Left ventricle myocardium superior (tissue), 1 donor: ENCODE data around the gene CMTR1. TPM values are rescaled to one million over a fixed set of nuclear protein-coding genes. Genes with fewer than 3 reads are reported as not detected.

ENCODE experiments used
- ATAC-seq: fragments of 200-7000 bp; cut with Tn5 transposase; one replicate; pipeline ENCODE4 v1.9.1; 2020; ENCODE audit warnings: mild to moderate bottlenecking, moderate library complexity
- DNase-seq: peaks from one replicate; pipeline ENCODE4 v3.0.0-alpha.2; 2020
- intact Hi-C: fragments of 100-400 bp; cut with micrococcal nuclease; formaldehyde crosslinking; loops from one replicate; pipeline ENCODE4 v1.11.0; 2022
- total RNA-seq: library from RNA; stranded (reverse); fragmentation: NEBNext Ultra II Directional; extraction: Animal tissue kit (Norgen Biotek cat#: 25700); gene quantifications from one replicate; pipeline ENCODE4 v1.2.1, GENCODE V29; 2021
- donor health status: DM: no; HTN: yes; CAD: no; lungs with severe emphysema.

Gene CMTR1
- total RNA-seq, 1 donor from 2014 or later = 30.0 TPM

DNA sequence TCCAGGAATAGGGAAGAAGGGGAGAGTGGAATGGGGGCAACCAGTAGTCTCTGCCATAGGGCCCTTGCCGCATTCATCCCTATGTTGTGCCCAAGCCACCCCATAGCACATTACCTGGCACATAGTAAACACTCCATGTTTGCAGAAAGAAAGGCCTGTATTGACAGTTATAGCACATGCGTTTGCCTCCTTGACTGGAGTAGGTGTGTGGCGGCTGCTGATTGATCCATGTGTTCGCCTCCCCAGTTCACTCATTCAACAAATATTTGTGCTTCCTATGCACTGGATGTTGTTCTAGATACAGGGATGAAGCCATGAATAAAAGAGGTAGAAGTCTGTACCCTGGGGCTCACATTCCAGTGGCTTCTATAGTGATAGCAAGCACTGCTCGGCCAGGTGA is 86.4 kb downstream of the CMTR1 start:
- intact Hi-C loops = no loop called here
- no peak for ATAC-seq
- no peak for DNase-seq

DNA sequence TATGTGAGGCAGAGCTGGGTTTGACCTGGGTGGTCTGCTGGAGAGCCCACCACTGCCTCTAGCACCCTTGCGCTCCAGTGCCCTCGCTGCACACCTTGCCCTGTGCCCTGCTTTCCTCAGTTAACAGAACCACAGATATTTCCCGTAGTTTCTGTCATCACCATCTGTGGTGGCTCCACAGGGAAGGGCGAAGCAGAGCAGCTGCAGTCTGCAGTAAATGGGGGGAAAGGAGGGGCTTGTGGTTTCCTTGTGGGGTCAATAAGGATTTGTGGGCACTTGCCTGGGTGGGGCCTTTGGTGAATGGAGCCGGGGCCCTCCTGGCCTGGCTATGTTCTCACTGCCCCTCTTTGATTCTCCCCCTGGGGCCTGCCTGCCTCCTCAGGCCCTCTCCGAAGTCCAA is 87.9 kb downstream of the CMTR1 start:
- no peak for DNase-seq
- no peak for ATAC-seq
- intact Hi-C loops = no loop called here

DNA sequence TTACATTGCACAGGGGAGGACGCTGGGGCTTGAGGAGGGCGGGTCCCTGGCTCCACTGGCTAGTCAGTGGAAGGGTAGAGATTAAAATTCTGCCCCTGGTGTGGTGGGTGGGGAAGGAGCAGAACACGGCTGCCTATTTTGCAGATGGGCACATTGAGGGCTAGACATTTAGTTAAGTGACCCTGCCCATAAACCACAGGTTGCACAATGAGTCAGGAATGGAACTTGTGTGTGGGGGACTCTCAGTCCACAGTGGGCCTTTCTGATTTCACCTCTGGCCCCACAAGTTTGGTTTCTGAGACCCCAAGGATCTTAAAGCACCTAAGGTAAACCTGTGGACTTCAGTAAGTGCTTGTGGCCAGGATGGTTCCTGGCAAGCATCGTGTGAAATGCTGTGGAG is 88.7 kb downstream of the CMTR1 start:
- intact Hi-C loops = no loop called here
- DNase-seq = no peak
- no peak for ATAC-seq

DNA sequence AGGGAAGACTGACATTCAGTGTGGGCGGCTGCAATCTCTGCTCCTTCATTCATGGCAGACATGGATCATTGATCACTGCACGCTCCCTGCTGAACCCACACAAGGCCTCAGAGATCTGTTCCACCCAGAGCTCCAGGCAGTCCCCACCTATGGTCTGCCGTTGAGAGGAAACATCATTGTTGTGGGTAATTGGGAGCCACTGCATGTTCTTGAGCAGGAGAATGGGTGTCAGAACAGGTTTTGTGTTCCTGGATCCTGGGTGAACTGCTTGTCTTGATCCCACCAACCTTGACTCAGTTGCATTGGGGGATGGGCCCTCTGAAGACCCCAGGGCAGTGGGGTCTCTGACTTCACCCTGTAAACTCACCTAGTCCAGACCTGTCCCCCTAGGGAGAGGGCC is 89.8 kb downstream of the CMTR1 start:
- DNase-seq (no peak), ATAC-seq (no peak)
- intact Hi-C loops = no loop called here

DNA sequence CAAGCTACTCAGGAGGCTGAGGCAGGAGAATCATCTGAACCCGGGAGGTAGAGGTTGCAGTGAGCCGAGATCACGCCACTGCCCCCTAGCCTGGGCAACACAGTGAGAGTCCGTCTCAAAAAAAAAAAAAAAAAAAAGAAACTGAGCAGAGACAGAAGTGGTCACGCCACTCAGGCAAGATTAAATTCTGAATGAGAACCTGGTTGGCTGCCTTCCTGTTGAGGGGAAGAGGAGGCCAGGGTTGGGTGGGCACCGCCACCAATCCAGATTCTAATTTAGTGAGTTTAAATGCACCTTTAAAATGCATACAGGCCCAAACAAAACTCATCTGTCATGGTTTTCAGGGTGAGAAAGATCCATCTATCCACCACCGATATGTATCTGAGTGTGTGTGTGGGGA is 90.4 kb downstream of the CMTR1 start:
- DNase-seq (no peak), ATAC-seq (no peak)
- intact Hi-C loops = no loop called here

- ATAC-seq (no peak), DNase-seq (no peak)
- intact Hi-C loops = no loop called here
These were observed 91.3 kb downstream of the CMTR1 start for GRCh38 chr6:37524025-37524969.

GRCh38 chr6:37524970-37525318 is 91.9 kb downstream of the CMTR1 start:
- no peak for ATAC-seq
- intact Hi-C loops = no loop called here
- no peak for DNase-seq

DNA sequence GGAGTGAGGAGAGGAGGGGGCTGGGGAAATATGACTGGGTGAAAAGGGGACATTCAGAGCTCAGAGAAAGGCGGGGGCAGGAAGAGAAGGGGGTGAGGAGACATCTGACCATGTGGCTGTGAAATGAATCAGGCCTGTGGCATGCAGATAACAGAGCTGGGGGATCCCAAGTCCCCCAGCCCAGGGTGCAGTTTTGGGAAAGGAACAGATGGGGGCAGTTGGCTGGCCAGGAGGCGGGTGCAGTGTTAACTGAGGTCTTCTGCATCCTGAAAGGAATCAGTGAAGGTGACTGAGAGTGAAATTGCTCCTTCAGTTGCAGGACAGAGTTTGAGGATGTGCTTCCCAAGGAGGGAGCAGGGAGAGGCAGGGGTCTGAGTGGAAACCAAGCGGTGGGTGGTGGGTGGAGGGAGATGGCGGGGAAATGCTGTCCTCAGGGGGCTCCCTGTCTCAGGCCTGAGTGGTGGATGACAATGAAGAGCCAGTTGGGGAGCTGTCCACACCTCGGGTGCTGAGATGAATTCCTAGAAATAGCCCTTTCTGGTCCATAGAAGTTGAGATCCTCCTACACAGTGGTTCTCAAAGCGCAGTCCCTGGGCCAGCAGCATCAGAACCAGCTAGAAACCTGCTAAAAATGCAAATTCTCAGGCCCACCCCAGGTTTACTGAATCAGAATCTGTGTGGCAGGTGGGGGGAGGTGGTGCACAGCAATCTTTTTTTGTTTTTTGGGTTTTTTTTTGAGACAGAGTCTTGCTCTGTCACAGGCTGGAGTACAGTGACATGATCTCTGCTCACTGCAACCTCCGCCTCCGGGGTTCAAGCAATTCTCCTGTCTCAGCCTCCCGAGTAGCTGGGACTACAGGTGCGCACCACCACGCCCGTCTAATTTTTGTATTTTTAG is 92.7 kb downstream of the CMTR1 start:
- ATAC-seq = no peak
- intact Hi-C loops = no loop called here
- DNase-seq = no peak

DNA sequence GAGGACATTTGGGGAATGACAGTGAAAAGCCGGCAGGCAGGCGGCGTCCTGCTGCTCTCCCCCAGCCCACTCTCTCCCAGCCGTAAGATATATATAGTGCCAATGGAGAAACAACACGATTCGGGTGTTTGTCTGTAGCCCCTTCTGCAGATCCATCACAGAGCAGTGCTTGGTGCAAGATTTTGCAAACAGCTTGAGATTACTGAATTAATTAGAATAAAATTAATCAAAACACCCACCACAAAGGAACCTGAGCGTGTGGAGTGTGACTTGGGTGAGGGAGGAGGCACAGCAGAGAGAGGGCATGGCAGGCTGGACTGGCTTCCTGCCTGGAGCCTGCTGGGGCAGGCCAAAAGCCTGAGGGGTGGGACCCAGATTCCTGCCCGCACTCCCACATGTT is 95.5 kb downstream of the CMTR1 start:
- ATAC-seq (no peak), DNase-seq (no peak)

GRCh38 chr6:37530297-37530696 is 97.3 kb downstream of the CMTR1 start:
- ATAC-seq (no peak), DNase-seq (no peak)
- intact Hi-C loops = no loop called here

More for the DNA sequence above, 95.5 kb downstream of the CMTR1 start:
- intact Hi-C loops = no loop called here

DNA sequence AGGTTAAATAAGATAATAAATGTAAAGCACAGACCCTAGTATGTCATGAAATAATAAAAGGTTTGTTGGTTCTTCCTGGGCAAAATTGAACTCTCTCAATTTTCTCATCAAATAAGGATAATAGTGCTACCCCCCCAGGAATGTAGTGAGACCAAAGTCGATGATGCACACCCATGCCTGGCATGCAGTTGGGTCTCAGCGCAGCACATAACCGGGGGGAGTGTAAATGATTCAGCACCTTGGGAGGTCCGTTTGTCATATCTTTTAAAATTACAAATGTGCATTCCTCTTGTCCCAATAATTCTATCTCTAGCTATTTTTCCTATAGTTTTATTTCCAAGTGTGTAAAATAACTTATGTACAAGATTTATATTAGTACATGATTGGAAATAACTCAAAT is 98.0 kb downstream of the CMTR1 start:
- DNase-seq (no peak), ATAC-seq (no peak)
- intact Hi-C loops = no loop called here

Other genes starting within 250 kb of the CMTR1 start
- gene TBC1D22B, start 175.4 kb upstream of the CMTR1 start, total RNA-seq = 6.3 TPM
- gene TMEM217, start 175.1 kb upstream of the CMTR1 start, total RNA-seq = not detected
- gene RNF8, start 79.2 kb upstream of the CMTR1 start, total RNA-seq = 15.7 TPM
- gene CCDC167, start 66.7 kb downstream of the CMTR1 start, total RNA-seq = 26.6 TPM